HG02840 (cell line): ENCODE measurements around the gene ROBO3.

Experiments used
- ATAC-seq: cut with Tn5 transposase; IDR thresholded peaks from one replicate; pipeline ENCODE4 v1.9.1; 2021; ENCODE audit warnings: mild to moderate bottlenecking, moderate library complexity, moderate number of reproducible peaks; ENCODE audit not compliant: unreplicated experiment, low FRiP score

Gene ROBO3, protein sequence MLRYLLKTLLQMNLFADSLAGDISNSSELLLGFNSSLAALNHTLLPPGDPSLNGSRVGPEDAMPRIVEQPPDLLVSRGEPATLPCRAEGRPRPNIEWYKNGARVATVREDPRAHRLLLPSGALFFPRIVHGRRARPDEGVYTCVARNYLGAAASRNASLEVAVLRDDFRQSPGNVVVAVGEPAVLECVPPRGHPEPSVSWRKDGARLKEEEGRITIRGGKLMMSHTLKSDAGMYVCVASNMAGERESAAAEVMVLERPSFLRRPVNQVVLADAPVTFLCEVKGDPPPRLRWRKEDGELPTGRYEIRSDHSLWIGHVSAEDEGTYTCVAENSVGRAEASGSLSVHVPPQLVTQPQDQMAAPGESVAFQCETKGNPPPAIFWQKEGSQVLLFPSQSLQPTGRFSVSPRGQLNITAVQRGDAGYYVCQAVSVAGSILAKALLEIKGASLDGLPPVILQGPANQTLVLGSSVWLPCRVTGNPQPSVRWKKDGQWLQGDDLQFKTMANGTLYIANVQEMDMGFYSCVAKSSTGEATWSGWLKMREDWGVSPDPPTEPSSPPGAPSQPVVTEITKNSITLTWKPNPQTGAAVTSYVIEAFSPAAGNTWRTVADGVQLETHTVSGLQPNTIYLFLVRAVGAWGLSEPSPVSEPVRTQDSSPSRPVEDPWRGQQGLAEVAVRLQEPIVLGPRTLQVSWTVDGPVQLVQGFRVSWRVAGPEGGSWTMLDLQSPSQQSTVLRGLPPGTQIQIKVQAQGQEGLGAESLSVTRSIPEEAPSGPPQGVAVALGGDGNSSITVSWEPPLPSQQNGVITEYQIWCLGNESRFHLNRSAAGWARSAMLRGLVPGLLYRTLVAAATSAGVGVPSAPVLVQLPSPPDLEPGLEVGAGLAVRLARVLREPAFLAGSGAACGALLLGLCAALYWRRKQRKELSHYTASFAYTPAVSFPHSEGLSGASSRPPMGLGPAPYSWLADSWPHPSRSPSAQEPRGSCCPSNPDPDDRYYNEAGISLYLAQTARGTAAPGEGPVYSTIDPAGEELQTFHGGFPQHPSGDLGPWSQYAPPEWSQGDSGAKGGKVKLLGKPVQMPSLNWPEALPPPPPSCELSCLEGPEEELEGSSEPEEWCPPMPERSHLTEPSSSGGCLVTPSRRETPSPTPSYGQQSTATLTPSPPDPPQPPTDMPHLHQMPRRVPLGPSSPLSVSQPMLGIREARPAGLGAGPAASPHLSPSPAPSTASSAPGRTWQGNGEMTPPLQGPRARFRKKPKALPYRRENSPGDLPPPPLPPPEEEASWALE (N-terminal part only)

DNA sequence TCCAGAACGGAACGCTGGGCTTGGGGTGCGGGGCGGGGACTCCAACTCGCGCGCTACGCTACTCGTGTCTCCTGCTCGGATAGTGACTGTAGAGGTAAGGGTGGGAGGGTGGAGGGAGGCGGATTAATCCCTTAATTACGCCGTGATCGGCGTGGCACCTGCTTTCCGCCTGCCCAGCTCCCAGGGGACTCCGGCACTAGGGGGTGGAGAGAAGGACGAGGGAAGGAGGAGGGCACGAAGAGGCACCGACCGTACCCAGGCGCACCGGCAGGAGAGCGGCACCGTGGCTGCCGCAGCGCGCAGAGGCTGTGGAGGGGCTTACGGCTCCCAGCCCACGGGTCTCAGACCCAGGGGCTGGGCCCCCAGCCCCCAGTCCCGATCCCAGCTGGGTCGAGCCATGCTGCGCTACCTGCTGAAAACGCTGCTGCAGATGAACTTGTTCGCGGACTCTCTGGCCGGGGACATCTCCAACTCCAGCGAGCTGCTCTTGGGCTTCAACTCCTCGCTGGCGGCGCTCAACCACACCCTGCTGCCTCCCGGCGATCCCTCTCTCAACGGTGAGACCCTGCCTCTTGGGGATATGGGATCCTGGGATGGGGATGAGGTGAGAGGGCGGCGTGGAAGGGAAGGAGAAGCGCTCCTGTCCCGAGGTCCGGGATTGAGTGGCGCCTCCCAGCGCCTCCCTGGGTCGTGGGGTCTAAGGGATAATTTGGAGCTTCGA is at the start of gene ROBO3:
Gene ROBO3, plus strand, starts transcription at position 252 of the 721 bp plus-strand sequence. Its CDS starts 146 bp downstream, at position 398.
- ATAC-seq, result no peak

DNA sequence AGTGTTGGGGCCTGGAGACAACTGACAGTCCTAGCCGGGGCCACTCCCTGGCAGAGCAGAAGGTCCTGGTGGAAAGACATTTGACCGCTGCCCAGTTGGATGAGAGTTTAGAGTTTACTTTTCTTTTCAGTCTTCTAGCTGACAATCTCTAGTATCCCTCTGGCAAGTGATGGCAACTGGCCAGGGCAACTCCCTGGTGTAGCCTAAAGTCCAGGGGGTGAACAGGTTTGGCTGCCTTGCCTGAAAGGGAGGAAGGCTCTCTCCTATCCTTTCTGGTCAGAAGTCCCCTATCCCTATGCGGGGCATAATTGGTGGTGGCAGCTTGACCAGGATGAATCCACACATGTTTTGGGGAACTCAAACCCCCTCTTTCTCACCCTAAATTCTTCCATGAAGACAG is 48.2 kb upstream of the ROBO3 start:
- ATAC-seq, result no peak

DNA sequence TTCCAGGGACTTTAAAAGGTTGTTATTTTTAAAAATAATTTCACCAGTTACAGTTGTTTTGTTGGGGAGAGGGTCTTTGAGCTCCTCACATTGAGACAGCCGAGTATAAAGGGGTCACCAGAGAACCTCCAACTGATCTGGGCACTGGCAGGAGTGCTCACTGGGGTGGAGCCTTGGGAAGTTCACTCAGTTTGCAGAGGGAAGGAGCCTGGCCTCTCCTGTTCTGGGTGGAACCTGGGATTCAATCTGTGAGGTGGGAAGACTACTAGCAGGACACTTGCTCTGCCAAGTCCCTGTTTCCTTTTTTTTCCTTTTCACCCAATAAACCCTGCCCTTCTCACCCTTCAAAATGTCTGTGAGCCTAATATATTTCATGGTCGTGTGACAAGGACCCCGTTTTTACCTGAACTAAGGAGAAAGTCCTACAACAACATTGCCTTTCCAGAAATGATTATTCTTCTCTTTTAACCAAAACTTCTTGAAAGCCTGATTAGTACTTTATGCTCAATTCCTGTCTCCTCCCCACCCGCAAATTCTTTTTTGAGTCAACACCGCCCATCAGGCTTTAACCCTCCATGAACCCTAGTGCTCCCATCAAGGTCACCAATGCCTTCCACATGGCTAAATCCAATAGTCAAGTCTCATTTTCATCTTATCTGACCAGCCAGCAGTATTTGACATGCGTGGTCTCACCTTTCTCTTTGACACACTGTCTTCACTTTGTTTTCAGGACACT is 43.1 kb upstream of the ROBO3 start:
- ATAC-seq, result no peak

DNA sequence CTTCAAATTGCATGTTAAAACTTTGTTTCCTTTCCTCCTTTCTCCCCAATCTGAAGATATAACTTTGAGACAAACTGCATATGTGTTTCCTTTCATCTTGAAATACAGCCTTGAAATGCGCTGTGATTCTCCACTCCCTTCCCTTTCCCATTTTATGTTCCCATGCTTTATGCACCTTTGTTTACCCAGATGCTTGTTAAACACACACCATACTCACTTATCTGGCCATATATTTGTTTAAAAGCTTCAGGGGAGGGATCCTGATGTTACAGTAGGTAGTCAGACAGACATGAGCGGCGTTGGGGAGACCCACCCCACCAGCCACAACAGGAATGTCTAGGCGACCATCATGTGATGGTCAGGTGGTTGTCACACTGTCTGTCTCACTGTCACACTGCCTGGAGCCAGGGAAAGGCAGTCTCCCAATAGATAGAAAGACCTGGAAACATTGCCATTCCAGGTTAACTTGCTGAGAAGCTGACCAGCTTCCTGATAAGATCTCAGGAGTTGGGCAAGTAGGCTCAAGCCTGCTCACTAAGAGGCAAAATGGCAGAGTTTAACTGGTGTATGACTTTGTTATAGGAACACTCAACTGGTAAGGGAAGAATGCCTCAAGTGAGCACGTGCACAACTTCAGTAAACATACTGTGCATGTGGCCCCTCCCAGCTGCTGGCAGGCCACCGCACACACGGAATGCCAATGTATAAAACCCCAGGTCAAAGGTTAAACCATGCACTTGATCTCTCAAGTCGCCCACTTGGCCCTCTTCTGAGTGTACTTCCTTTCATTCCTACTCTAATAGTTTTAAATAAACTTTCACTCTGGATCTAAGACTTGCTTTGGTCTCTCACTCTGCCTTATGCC is 41.5 kb upstream of the ROBO3 start:
- ATAC-seq, result no peak

DNA sequence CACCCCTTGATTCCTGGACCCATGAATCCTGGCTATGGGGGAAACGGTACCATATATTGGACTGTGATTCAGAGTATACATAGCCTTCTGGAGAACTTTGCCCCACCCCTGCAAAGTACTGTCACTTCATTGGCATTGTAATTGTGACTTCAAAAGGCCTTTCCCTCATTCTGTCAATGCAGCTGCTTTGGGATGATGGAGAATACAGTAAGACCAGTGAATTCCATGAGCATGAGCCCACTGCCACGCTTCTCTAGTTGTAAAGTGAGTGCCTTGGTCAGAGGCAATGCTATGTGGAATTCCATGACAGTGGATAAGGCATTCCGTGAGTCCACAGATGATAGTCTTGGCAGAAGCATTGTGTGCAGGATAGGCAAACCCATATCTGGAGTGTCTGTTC is 39.4 kb upstream of the ROBO3 start:
- ATAC-seq, result no peak

DNA sequence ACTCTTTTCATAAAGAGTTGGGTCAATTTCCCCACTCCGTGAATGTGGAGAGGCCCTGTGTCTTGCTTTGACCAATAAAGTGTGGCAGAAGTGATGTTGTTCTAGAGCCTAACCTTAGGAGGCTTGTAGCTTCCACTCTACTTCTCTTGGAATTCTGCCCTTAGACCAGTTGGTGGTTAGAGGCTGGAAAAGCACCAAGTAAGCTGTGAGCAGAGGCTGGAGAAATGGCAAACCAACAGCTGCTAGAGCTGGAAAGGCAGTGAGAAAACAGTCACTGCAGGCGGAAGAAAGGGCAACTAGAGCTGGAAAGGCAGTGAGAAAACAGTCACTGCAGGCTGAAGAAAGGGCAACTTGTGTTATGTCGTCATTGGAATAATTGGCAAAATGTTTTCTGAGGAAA is 35.2 kb upstream of the ROBO3 start:
- ATAC-seq, result no peak

DNA sequence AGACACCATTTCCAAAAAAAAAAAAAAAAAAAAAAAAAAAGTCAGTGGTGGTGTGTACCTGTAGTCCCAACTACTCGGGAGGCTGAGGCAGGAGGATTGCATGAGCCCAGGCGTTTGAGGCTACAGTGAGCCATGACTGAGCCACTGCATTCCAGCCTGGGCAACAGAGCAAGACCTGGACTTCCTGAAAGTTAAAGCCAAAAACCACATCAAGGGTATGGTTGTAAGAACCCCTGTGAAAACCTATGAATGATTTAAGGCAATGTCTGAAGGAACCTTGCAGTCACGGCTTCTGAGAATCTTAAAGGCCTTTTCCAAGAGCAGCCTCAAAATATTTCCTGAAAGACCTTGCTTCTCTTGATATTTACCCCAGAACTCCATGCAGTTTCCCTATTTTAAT is 34.5 kb upstream of the ROBO3 start:
- no peak for ATAC-seq

DNA sequence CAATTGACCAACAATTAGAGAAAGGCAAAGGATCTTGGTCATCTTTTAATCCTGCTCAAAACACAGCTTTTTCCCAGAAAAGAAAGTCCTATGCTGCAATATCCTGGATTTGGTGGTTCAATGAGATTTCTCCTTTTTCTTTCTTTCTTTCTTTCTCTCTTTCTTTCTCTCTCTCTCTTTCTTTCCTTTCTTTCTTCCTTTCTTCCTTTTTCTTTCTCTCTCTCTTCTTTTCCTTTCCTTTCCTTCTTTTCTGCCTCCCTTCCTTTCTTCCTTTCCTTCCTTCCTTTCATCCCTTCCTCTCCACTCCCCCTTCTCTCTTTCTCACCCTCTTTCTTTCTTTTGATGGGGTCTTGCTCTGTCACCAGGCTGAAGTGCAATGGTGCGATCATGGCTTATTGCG is 33.3 kb upstream of the ROBO3 start:
- ATAC-seq, result no peak

DNA sequence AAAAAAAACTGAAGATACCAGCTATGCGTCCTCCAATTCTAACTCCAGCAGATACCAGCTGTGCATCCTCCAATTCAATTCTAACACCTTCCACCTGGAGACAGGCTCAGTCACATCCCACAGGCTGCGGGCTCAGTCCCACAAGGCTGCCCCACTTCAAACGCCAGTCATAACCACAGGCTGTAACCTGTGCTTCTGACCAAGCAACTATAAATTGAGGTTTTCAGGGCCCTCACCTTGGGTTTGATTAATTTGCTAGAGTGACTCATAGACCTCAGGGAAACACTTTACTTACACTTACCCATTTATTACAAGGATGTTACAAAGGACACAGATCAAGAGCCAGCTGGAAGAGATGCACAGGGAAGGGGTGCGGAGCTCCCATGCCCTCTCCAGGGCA is 32.7 kb upstream of the ROBO3 start:
- ATAC-seq, result no peak

DNA sequence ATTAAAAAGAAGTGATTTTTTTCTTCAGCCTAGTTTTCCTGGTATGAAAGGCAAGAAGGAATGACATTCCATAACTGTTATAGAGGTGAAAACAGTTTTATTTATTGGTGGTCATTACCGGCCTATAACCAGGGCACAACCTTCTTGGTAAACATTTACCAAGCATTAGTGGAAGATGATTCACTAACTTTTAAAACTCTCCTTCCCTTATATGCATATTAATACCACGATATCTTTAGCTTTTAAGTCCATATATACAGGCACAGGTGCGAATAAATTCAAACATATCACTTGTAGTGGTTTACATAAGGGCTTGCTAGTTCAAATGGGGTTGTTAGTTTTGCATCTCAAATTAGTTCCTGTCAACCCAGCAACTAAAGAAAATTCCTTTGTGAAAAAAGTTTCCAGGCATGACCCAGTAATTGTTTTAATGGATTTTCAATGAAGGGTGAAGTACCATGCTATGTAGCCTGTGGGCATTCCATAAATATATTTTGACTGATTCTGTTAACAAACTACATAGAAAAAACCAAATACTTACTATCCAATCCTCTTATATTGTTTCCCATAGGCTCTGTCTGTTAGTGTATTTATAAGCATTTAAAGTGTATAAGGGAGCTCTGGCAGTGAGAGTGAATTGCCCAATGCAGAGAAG is 30.6 kb upstream of the ROBO3 start:
- no peak for ATAC-seq

DNA sequence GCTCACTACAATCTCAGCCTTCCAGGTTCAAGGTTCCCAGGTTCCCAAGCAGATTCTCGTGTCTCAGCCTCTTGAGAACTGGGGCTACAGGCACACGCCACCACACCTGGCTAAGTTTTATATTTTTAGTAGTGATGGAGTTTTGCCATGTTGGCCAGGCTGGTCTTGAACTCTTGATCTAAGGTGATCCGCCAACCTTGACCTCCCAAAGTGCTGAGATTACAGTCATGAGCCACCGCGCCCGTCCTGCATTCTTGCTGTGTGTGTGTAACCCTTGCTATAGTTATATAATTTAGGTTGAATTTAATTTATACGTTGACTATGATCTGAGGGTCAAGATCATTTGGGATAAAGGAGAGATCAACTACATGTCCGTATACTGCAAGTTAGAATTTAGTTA is 29.3 kb upstream of the ROBO3 start:
- no peak for ATAC-seq

DNA sequence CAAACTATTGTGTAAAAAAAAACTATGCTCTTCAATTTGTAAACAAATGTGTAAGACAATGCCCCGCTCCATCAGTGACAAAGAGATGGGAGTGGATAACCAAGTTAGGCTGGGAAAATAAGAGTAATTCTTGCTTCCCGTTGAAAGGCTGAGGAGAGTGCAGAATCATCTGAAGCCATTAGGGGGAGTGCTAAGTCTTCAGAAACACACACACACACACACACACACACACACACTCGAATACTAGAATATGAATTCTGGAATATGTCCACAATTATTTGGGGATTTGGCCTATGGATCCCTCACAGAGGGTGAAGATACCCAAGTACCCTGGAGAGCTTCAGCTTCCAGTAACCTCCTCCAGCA is 27.8 kb upstream of the ROBO3 start:
- ATAC-seq, result no peak

DNA sequence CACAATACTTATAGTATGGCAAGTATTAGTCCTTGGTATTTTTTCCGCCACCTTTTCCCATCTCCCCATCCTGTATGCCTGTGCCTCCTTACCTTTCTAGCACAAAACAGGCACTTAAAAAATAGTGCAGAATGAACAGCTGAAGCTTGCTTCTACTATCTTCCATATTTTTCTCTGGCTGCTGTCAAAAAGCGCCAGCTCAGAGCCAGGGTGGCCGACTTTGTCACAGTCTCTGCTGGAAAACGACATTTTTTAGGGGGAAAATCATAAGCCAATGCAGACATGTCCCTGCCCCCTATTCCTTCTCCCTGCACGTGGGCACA is 26.5 kb upstream of the ROBO3 start:
- ATAC-seq, result no peak

DNA sequence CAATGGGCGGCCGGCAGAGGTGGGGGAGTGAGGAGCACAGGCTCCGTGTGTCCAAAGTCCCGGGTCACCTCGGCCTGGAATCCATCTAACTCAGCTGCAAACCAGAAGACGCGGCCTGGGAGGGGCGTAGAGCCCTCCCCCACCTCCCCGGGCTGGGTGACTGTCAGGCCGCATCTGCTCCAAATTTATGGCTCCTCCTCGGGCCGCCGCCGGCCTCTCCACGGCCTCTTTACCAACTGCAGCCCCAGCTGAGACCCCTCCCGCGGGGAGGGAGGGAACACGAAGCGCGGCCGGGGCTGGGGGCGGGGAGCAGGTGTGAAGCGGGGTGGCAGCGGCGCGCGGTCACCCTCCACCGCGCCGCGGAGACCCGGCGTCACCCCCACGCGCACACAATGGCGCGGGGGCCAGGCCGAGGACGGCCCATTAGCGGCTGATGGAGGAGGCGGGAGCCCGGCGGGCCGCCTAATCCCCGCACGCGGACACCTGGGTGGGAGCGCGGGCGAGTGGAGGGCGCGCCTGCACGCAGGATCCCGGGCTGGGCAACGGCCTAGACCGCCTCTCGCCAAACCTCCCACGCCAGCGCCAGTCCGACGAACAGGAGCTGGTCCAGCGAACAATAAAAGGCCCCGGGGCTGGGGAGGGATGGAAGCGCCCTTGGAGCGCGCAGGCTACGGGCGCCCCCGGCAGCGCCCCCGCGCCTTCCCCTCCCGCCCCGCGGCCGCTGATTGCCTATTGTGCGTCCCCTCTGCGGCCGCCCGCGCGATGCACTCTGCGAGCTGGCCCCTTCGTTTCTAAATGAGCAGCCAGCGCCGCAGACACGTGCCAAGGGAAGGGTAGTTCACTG is 25.9 kb upstream of the ROBO3 start:
- ATAC-seq, result no peak

DNA sequence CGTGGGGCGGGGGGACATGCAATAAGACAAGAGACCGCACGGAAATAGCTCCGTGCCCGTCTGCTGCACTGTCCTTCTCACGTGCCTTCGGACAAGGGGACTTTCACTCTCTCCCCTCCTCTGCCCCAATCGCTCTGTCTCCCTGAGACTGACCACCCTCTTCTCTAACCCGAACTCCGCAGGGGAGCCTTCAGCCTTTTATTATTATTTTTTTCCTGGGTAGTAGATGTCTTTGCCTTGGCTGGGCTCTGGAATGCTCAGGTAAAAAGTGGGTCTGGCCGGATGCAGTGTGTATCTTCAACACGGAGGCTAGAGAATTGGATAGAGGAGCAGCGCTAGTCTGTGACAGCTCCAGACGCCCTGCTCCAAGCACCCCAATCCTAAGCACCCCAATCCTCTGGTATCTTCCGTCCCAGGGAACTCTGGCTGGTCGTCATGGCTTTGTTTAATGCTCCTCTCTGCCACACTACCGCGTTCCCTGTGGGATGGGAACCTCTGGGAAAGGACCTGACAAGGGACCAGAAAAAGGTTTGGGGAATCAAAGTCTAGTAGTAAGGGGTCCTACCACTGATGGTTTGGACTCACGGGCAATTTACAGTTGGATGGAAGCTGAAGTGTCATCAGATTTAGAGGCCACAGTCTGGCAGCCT is 25.1 kb upstream of the ROBO3 start:
- ATAC-seq, result no peak

DNA sequence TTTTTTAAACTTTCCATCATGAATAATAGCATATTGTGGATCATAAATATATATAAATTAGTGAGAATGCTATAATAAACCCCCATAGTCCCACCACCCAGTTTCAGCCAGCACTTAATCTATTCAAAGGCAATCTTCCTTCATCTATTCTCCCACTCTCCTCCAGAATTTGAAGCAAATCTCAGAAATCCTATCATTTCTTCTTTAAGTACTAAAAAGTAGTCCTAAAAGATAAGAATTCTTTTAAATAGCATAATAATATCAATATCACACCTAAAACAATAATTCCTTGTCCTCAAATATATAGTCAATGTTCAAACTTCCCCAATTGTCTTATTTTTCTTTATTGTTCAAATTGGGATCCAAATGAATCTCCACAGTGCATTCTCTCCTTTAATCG is 24.6 kb upstream of the ROBO3 start:
- no peak for ATAC-seq

DNA sequence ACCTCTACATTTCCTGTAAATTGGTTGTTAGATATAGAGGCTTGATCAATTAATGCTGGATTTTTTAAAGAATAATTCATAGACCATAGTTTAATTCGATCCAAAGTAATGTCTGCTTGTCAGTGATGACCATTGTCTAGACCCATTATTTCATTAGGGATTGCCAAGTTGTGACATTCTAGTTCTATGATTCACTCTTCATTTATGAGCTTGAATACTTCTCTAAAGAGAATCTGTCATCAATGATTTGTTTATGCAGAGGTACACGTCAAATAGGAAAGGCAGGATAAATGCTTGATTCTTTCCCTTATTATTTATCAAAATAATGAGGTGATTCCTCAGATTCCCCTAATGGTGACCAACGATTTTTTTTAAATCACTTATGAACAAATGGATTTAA is 24.0 kb upstream of the ROBO3 start:
- ATAC-seq, result no peak
